H1 (cell line): ENCODE measurements around the gene LRP1-AS. TPM values are rescaled to one million over a fixed set of nuclear protein-coding genes. Genes with fewer than 3 reads are reported as not detected.

ENCODE experiments used
- CTCF ChIA-PET: fragments of 300-600 bp; sonication (Branson Sonifier 250); formaldehyde crosslinking; loops from one replicate; lab custom pipeline; 2021; ENCODE audit not compliant: partially characterized antibody; lab: Charles Lee
- POLR2A ChIA-PET: fragments of 300-600 bp; sonication (Branson Sonifier 250); formaldehyde crosslinking; loops from one replicate; lab custom pipeline; 2021; ENCODE audit warnings: inconsistent platforms; ENCODE audit not compliant: partially characterized antibody; lab: Charles Lee
- DNase-seq, 2 experiments: peaks; one replicate each; pipeline versions ENCODE4 v3.0.0 to v3.0.0-alpha.2; 2010 to 2022; ENCODE audit warnings: low spot score in 2 of 2, low read depth in 1 of 2, mixed read lengths in 1 of 2
- FAIRE-seq: peaks from 2 replicates; lab custom pipeline; 2011; peaks lifted over from hg19 to GRCh38; lab: Jason Lieb, UNC
- H2AFZ ChIP-seq: 2 replicates; pipeline ENCODE4 v1.8.1; 2012; ENCODE audit warnings: low read length, inconsistent platforms
- H2AK5ac ChIP-seq: 2 replicates; pipeline ENCODE4 v1.6.1; 2013; ENCODE audit warnings: low read depth, low read length
- H2BK120ac ChIP-seq: replicated peaks from 2 replicates; pipeline ENCODE3; 2013; ENCODE audit warnings: low read depth, low read length, inconsistent platforms
- H2BK12ac ChIP-seq: 2 replicates; pipeline ENCODE4 v1.6.1; 2013; ENCODE audit warnings: low read depth, low read length
- H2BK15ac ChIP-seq: 2 replicates; pipeline ENCODE4 v1.6.1; 2013; ENCODE audit warnings: low read length
- H2BK20ac ChIP-seq: 2 replicates; pipeline ENCODE4 v1.6.1; 2013; ENCODE audit warnings: low read length
- H2BK5ac ChIP-seq: 2 replicates; pipeline ENCODE4 v1.6.1; 2013; ENCODE audit warnings: low read depth, low read length
- H3K14ac ChIP-seq: 2 replicates; pipeline ENCODE4 v1.6.1; 2013; ENCODE audit warnings: inconsistent platforms; ENCODE audit not compliant: insufficient read length
- H3K18ac ChIP-seq: 2 replicates; pipeline ENCODE4 v1.6.1; 2013; ENCODE audit warnings: low read length; ENCODE audit errors: extremely low read depth
- H3K23ac ChIP-seq: 2 replicates; pipeline ENCODE4 v1.6.1; 2013; ENCODE audit warnings: inconsistent platforms; ENCODE audit not compliant: insufficient read length
- H3K23me2 ChIP-seq: 2 replicates; pipeline ENCODE4 v1.6.1; 2013; ENCODE audit warnings: low read depth, low read length
- H3K27ac ChIP-seq: 2 replicates; pipeline ENCODE4 v1.6.1; 2011; ENCODE audit warnings: low read depth, low read length, inconsistent platforms
- H3K27me3 ChIP-seq, 4 experiments: replicated peaks in 1 of 4; 1 replicate in 1 of 4; 2 replicates in 3 of 4; pipeline versions ENCODE4 v1.6.1 to v1.8.1; 2011 to 2013; ENCODE audit warnings: low read length in 3 of 4, mild to moderate bottlenecking in 3 of 4, inconsistent platforms in 2 of 4, mixed read lengths in 2 of 4, moderate library complexity in 1 of 4; ENCODE audit not compliant: control insufficient read depth in 3 of 4, insufficient read depth in 3 of 4; ENCODE audit errors: extremely low read depth in 1 of 4
- H3K36me3 ChIP-seq, 4 experiments: 2 replicates each; pipeline versions ENCODE4 v1.6.1 to v1.8.1; 2011 to 2013; ENCODE audit warnings: mild to moderate bottlenecking in 4 of 4, low read length in 3 of 4, moderate library complexity in 2 of 4, control low read depth in 1 of 4, inconsistent platforms in 1 of 4; ENCODE audit not compliant: insufficient read depth in 4 of 4, control insufficient read depth in 2 of 4
- H3K4ac ChIP-seq: replicated peaks from 2 replicates; pipeline ENCODE3; 2013; ENCODE audit warnings: low read length, low read depth, mixed read lengths, inconsistent platforms; ENCODE audit not compliant: insufficient read length
- H3K4me1 ChIP-seq, 4 experiments: replicated peaks in 1 of 4; 1 replicate in 1 of 4; 2 replicates in 3 of 4; pipeline versions ENCODE4 v1.6.1 to v1.8.1; 2011 to 2013; ENCODE audit warnings: low read length in 3 of 4, inconsistent platforms in 2 of 4, mixed read lengths in 1 of 4; ENCODE audit not compliant: insufficient read depth in 4 of 4, control insufficient read depth in 3 of 4
- H3K4me2 ChIP-seq, 2 experiments: 2 replicates each; pipeline versions ENCODE4 v1.6.1 to v1.8.1; 2011 to 2013; ENCODE audit warnings: low read depth in 2 of 2, low read length in 2 of 2, control low read depth in 1 of 2, inconsistent platforms in 1 of 2, mild to moderate bottlenecking in 1 of 2; ENCODE audit not compliant: insufficient read depth in 1 of 2
- H3K4me3 ChIP-seq, 4 experiments: fragments of 200-600, 300-600 bp in 1 of 4; sonication (generic), shearing (Covaris generic), sonication (Bioruptor Twin) in 1 of 4; 2 replicates each; pipeline versions ENCODE4 v1.5.1 to v1.8.1; 2011 to 2016; ENCODE audit warnings: low read length in 4 of 4, low read depth in 3 of 4, control low read depth in 2 of 4, inconsistent platforms in 2 of 4, mild to moderate bottlenecking in 2 of 4, mixed read lengths in 1 of 4, moderate library complexity in 1 of 4; ENCODE audit not compliant: insufficient read depth in 2 of 4; ENCODE audit errors: extremely low read depth in 1 of 4
- H3K56ac ChIP-seq: replicated peaks from 2 replicates; pipeline ENCODE3; 2013; ENCODE audit warnings: low read depth, mild to moderate bottlenecking, mixed read lengths, low read length, inconsistent platforms; ENCODE audit not compliant: insufficient read length
- H3K79me1 ChIP-seq: 2 replicates; pipeline ENCODE4 v1.6.1; 2013; ENCODE audit warnings: low read depth, low read length, control low read depth
- H3K79me2 ChIP-seq, 2 experiments: 2 replicates each; pipeline versions ENCODE4 v1.6.1 to v1.8.1; 2012 to 2013; ENCODE audit warnings: low read length in 2 of 2, mild to moderate bottlenecking in 2 of 2, inconsistent platforms in 1 of 2; ENCODE audit not compliant: insufficient read depth in 2 of 2, control insufficient read depth in 1 of 2
- H3K9ac ChIP-seq, 4 experiments: replicated peaks in 1 of 4; 1 replicate in 1 of 4; 2 replicates in 3 of 4; pipeline versions ENCODE4 v1.6.1 to v1.8.1; 2011 to 2013; ENCODE audit warnings: low read depth in 3 of 4, low read length in 3 of 4, control low read depth in 2 of 4, mild to moderate bottlenecking in 2 of 4, moderate library complexity in 2 of 4, inconsistent platforms in 1 of 4; ENCODE audit errors: extremely low read depth in 1 of 4
- H3K9me3 ChIP-seq, 2 experiments: 2 replicates each; pipeline versions ENCODE4 v1.6.1 to v1.8.1; 2012 to 2013; ENCODE audit warnings: mild to moderate bottlenecking in 2 of 2, moderate library complexity in 2 of 2, control low read depth in 1 of 2, inconsistent platforms in 1 of 2, low read depth in 1 of 2, low read length in 1 of 2, mixed read lengths in 1 of 2; ENCODE audit not compliant: insufficient read depth in 2 of 2
- H4K20me1 ChIP-seq, 2 experiments: replicated peaks in 1 of 2; 2 replicates each; pipeline versions ENCODE3 to v1.8.1; 2011 to 2013; ENCODE audit warnings: inconsistent platforms in 2 of 2, low read length in 2 of 2, mild to moderate bottlenecking in 1 of 2; ENCODE audit not compliant: insufficient read depth in 2 of 2, control insufficient read depth in 1 of 2
- H4K5ac ChIP-seq: 2 replicates; pipeline ENCODE4 v1.6.1; 2013; ENCODE audit warnings: low read length, low read depth, mixed read lengths, inconsistent platforms; ENCODE audit not compliant: insufficient read length
- H4K8ac ChIP-seq: 2 replicates; pipeline ENCODE4 v1.8.0; 2013; ENCODE audit warnings: mild to moderate bottlenecking, moderate library complexity, low read length, inconsistent platforms; ENCODE audit not compliant: insufficient read depth; ENCODE audit errors: extremely low read depth
- H4K91ac ChIP-seq: replicated peaks from 2 replicates; pipeline ENCODE3; 2013; ENCODE audit warnings: low read length, mixed read lengths, inconsistent platforms; ENCODE audit not compliant: insufficient read length
- KDM4A ChIP-seq: IDR thresholded peaks from one replicate; pipeline ENCODE4 v1.7.1; 2012; ENCODE audit warnings: low read depth, mild to moderate bottlenecking, moderate library complexity, low read length, inconsistent platforms; ENCODE audit not compliant: severe bottlenecking
- POLR2A ChIP-seq, 2 experiments: IDR thresholded peaks; 1 replicate in 1 of 2; 2 replicates in 1 of 2; pipeline ENCODE4 v1.6.1; 2011; ENCODE audit warnings: low read depth in 2 of 2, low read length in 2 of 2, mild to moderate bottlenecking in 2 of 2; ENCODE audit errors: control extremely low read depth in 1 of 2
- SIN3A ChIP-seq, 2 experiments: IDR thresholded peaks in 1 of 2; conservative IDR thresholded peaks in 1 of 2; 2 replicates each; pipeline ENCODE4 v1.6.1; 2011 to 2012; ENCODE audit warnings: low read length in 2 of 2, improper control_type of control experiment in 1 of 2, low read depth in 1 of 2, mild to moderate bottlenecking in 1 of 2
- WGBS, 2 experiments: shearing (Covaris generic) in 1 of 2; methylation state at CpG; one replicate each; pipeline versions ENCODE4 v1.1.6 to v1.1.7; 2013 to 2015; ENCODE audit warnings: low lambda C conversion rate in 2 of 2, mixed read lengths in 2 of 2, inconsistent platforms in 1 of 2, low coverage in 1 of 2, missing lambda C conversion rate in 1 of 2; ENCODE audit not compliant: insufficient replicate concordance in 2 of 2, insufficient coverage in 1 of 2, insufficient read length in 1 of 2; ENCODE audit errors: extremely low coverage in 1 of 2, missing lambda C conversion rate in 1 of 2; 5-methylcytosine and 5-hydroxymethylcytosine counted together
- polyA plus RNA-seq, 7 experiments: library from polyadenylated mRNA; depleted of rRNA in 3 of 7; stranded (reverse) in 5 of 7; unstranded in 2 of 7; fragments of >200 nt in 5 of 7; fragments of 200-250 nt in 2 of 7; gene quantifications; 1 replicate in 5 of 7; 2 replicates in 1 of 7; 4 replicates in 1 of 7; pipeline versions ENCODE4 v1.2.1 to v1.2.3, GENCODE V29; 2011 to 2013; ENCODE audit warnings: missing spikeins in 2 of 7, mixed read lengths in 2 of 7
- total RNA-seq: library from RNA; stranded (reverse); fragmentation: NEBNext Ultra II Directional; extraction: Animal tissue kit (Norgen Biotek cat#: 25700); gene quantifications from 2 replicates; pipeline ENCODE4 v1.2.1, GENCODE V29; 2021

LRP1-AS gene
- total and polyA plus RNA-seq, 2 of the 8 experiments (the other 6 are each of a cell fraction or from before 2014, with no cell fraction given): not detected

GRCh38 chr12:57157588-57158173, 10.3 kb upstream of the LRP1-AS start:
- Histone ChIP-seq H3K4ac (no peak overlapping the region), H2AFZ (no peak overlapping the region), H3K79me2 (no peaks in the 10 kb centered on the region), H3K27me3 (no peaks in the 10 kb centered on the region), H3K36me3 (peaks cover 37 to 84% (median 76%) of the 10 kb centered on the region in 4 experiments; a peak in 7 of 8 replicates), H2BK15ac (no peak overlapping the region), H4K91ac (no peak overlapping the region), H3K4me1 (no peaks in the 10 kb centered on the region), H3K14ac (no peak overlapping the region)
- ChIA-PET CTCF (interaction anchor here (0.9 to 10.6 kb wide), 10 partner anchors 11 to 66 kb away, joined by 3 to 150 read pairs (median 4); no protein-coding TSS in a partner anchor), POLR2A (interaction anchor here (0.7 to 10.8 kb wide), 13 partner anchors 9 to 72 kb away, joined by 3 to 75 read pairs (median 6); partner anchors contain the start of genes LRP1, LRP1-AS and SHMT2)
- no peak for DNase-seq
- FAIRE-seq: no peak
- TF ChIP-seq SIN3A (conservative IDR thresholded peaks at IDR 0.05 in 1 of 2, IDR thresholded peaks at IDR 0.05 in 1 of 2; ENCODE audit: low read depth in 1 of 2, low read length in 2 of 2) (no peak), KDM4A (no peak), POLR2A (IDR thresholded peaks at IDR 0.05; ENCODE audit: control extremely low read depth in 1 of 2, low read depth in 2 of 2, low read length in 2 of 2) (0 out of 3 replicates have a peak, but pooled peaks of 1 of the 2 experiments have one; percentile 13)
- TF ChIP-seq, all 59 proteins: peak for 1
- no peak overlapping the region for H4K5ac ChIP-seq
- no peak overlapping the region for H3K4me2 ChIP-seq
- no peak overlapping the region for H3K27ac ChIP-seq
- no peak overlapping the region for H3K9ac ChIP-seq
- no peaks in the 10 kb centered on the region for H3K9me3 ChIP-seq
- 96% methylated on average over 5 of the region's 5 CpGs; no CpG with 5 or more reads in 1 of the 2 experiments for WGBS, 2 experiments
- H2BK12ac ChIP-seq: no peak overlapping the region
- no peak overlapping the region for H2BK120ac ChIP-seq
- H3K23ac ChIP-seq: no peak overlapping the region
- no peak overlapping the region for H3K18ac ChIP-seq
- H3K23me2 ChIP-seq: no peaks in the 10 kb centered on the region
- no peak overlapping the region for H4K8ac ChIP-seq
- no peak overlapping the region for H3K4me3 ChIP-seq
- H2BK5ac ChIP-seq: no peak overlapping the region
- peaks cover 3 to 20% of the 10 kb centered on the region in 2 experiments for H4K20me1 ChIP-seq
- no peaks in the 10 kb centered on the region for H3K79me1 ChIP-seq
- no peak overlapping the region for H3K56ac ChIP-seq
- H2AK5ac ChIP-seq: no peak overlapping the region
- H2BK20ac ChIP-seq: no peak overlapping the region
